NOMO-1 treated with dmso at 0.1 percent for 144 hours (cell line): ENCODE data around the gene HADH.
"Not testable (repeated sequence)": the region's sequence is repeated elsewhere in the genome, so short reads cannot be mapped to it uniquely, and the experiment has no call there.

Experiments
- DNase-seq: peaks from one replicate; lab custom pipeline; 2025; ENCODE audit not compliant: unreplicated experiment; lab: John Stamatoyannopoulos, UW

HADH gene

GRCh38 chr4:107994894-107995293, 5.2 kb downstream of the HADH start:
- no peak for DNase-seq

- no peak for DNase-seq
These were observed 7.5 kb downstream of the HADH start for GRCh38 chr4:107996949-107997788.

- DNase-seq: no peak
These were observed 8.1 kb downstream of the HADH start for GRCh38 chr4:107997794-107998193.

GRCh38 chr4:107999932-108000539, 10.3 kb downstream of the HADH start:
- no peak for DNase-seq

- no peak for DNase-seq
These were observed 11.9 kb downstream of the HADH start for GRCh38 chr4:108001540-108002135.

GRCh38 chr4:108003982-108004515, 14.4 kb downstream of the HADH start:
- no peak for DNase-seq

- no peak for DNase-seq
These were observed 15.0 kb downstream of the HADH start for GRCh38 chr4:108004646-108005045.

GRCh38 chr4:108005807-108006206, 16.1 kb downstream of the HADH start:
- DNase-seq: no peak

GRCh38 chr4:108006361-108006760, 16.7 kb downstream of the HADH start:
- no peak for DNase-seq

GRCh38 chr4:108007984-108008383, 18.3 kb downstream of the HADH start:
- DNase-seq: no peak

GRCh38 chr4:108008721-108009120, 19.0 kb downstream of the HADH start:
- DNase-seq: no peak

- DNase-seq: no peak
These were observed 20.5 kb downstream of the HADH start for GRCh38 chr4:108010167-108010566.

- not testable (repeated sequence) for DNase-seq
These were observed 22.7 kb downstream of the HADH start for GRCh38 chr4:108012382-108012781.

GRCh38 chr4:108013327-108013726, 23.6 kb downstream of the HADH start:
- DNase-seq: no peak

- DNase-seq: no peak
These were observed 24.3 kb downstream of the HADH start for GRCh38 chr4:108013955-108014354.

- no peak for DNase-seq
These were observed 28.6 kb downstream of the HADH start for GRCh38 chr4:108018040-108018883.

- DNase-seq: no peak
These were observed 29.1 kb downstream of the HADH start for GRCh38 chr4:108018884-108019187.

GRCh38 chr4:108024085-108024877, 34.6 kb downstream of the HADH start:
- no peak for DNase-seq

- no peak for DNase-seq
These were observed 35.1 kb downstream of the HADH start for GRCh38 chr4:108024878-108025165.

GRCh38 chr4:108029016-108029720, 39.5 kb downstream of the HADH start:
- DNase-seq: no peak
